Measurements from ENCODE around the gene WDFY3.
A peak's percentile ranks its signal among the peaks of the same experiment; 100 is the strongest.

WDFY3 gene

DNA sequence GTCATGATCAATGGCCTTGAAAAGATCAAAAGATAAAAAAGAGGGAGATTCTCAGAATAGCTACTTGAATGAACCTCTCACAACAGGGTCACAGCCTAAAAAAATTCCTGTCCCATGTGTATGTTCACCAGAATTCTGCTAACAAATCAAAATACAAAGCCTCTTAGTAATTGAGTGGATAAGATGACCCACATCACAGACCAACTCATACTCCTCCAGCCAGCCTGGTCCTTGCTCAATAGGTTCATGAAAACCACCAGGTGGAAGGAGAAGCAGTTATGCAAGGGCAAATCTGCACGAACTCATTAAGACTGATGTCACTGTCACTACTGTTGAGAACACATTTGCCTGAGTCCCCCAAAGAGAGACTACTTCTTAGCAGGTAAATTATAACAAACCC lies 21.5 kb downstream of the WDFY3 start:
- peak; percentile 36 for DNase-seq

DNA sequence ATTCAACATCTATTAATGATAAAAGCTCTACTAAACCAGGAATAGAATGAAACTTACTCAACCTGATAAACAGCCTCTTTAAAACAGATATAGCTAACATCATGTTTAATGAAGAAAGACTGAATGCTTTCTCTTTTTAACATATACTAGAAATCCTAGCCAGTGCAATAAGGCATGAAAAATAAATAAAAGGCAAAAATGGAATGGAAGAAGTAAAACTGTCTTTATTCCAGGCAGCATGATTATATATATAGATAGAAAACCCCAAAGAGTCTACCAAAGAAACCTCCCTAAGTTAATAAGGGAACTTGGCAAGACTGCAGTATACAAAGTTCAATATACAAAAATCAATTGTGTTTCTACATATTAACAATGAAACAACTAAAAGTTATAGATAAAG lies 25.5 kb downstream of the WDFY3 start:
- DNase-seq = no peak

DNA sequence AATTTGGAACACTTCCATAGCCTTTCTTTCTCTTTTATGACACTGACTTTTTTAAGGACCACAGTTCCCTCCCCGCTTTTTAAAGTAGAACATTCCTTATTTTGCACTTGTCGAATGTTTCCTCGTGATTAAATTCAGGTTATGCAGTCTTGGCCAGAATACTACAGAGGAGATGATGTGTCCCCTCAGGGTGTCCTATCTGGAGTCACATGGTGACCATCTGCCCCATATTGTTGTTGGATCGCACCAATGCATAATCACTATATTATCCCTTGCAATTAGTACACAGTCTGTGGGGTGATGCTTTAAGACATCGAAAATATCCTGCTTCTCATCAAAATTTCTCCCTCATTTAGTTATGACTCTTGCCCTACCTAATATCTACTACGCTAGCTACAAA lies 27.4 kb downstream of the WDFY3 start:
- no peak for DNase-seq

DNA sequence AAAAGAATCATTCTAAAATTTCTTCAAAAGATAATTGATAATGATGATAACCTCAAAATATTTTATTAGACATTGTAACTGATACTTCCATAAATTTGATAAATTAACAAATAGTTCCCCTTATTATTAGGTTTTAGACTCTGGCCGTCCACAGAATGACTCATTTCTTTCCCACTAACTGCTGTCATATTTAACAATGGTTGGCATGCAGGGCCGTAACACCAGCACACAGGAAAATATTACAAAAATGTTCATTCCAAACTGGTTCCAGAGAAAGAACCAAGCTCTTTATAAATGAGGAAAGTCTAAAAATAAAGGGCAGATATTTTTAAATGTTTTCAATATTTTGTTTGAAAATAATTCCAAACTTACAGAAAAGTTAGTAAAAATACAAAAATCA lies 28.2 kb downstream of the WDFY3 start:
- DNase-seq = peak; percentile 82

DNA sequence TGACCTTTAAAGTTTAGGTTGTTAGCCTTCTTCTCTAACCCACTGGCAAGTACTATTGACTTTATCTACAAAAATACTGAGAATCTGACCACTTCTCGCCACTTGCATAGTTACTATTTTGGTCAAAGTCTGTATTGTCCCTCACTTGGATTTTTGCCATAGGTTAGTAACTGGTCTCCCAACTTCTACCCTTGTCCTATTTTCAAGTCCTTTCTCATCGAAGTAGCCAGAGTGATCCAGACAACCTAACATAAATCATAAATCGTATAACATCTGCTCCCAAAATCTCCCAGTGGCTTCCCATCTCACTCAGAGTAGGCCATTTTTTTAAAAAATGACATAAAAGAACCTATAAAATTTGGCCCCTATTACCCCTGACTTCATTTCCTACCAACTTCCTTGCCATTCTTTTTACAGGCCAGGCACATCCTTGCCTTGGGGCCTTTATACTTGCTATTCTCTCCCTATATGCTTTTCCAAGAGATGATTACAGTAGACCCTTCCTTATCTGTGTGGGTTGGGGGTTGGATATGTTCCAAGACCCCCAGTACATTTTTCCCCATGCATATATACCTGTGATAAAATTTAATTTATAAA lies 29.0 kb downstream of the WDFY3 start:
- no peak for DNase-seq

DNA sequence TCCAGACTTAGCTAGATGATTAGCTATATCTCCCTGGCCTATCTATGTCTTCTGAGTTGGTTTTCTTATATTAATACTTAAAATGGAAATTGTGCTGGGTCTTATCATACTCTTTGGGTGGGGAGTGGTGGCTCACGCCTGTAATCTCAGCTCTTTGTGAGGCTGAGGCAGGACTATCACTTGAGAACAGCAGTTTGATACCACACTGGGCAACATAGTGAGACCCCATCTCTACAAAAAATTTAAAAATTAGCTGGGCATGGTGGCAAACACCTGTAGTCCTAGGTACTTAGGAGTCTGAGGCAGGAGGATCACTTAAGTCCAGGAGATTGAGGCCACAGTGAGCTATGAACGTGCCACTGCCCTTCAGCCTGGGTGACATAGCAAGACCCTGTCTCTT lies 30.4 kb downstream of the WDFY3 start:
- DNase-seq = no peak

DNA sequence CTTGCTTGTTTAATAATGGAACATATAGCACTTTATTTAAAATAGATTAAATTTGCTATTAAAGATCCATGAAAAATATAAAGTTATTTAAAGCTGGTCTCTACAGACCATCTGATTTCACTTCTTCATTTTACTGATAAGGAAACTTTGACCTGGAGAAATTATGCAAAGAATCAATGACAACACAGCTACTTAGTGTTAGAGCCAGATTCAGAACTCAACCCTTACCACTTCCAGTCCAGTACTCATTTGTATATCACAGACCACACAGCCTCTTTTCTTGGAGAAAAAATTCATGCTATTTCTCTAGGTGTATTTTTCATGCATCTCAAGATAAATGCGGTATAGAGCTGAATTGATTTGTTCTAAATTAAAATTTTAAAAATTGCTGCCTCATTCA lies 34.0 kb downstream of the WDFY3 start:
- DNase-seq = no peak

DNA sequence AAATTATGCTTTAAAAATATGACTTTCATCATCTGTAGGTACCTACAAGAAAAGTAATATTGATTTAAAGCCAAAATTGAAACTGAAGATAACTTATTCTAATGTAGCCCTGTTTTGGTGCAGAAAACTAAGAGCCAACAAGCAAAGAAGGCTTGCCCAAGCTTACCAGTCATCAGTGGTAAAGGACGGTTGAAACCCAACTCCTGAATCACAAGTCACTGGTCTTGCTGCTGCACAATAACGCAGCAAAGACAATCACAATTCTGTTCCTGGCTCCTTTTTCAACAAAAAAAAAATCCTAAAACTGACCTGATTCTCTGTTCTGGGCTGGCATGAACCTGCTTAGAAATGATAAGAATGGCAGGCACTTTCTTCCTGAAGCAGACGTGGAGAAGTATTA lies 34.5 kb downstream of the WDFY3 start:
- DNase-seq = no peak

DNA sequence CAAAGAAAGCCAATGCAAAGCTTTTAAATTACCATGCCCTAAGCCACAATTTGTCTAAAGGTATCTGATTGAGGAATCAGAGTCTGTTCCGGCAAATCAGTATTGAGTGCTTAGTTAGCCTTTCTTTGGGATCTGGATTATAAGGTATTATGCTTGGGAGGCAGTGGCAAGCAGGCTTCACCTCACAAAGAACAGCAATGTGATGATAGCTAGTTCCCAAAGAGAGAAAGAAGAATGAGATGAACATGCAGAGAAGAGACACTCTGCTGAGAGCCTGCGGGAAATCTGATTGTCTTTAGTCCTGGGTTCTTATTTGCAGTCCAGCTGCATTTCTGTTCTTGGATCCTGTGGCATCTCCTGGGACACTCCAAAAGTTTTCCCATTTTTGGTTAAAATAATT lies 35.2 kb downstream of the WDFY3 start:
- no peak for DNase-seq

DNA sequence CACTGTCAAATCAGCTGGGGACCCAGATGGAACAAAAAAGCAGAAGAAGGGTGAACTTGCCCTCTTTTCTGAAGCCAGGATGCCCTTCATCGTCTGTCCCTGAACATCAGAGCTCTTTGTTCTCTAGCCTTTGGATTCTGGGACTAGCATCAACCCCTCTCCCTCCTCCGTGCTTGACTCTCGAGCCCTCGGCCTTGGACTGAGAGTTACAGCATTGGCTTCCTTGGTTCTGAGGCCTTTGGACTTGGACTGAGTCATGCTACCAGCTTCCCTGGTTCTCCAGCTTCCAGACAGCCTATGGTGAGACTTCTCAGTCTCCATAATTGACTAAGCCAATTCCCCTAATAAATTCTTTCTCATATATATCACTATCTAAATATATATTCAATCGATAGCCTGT lies 38.4 kb downstream of the WDFY3 start:
- no peak for DNase-seq

DNA sequence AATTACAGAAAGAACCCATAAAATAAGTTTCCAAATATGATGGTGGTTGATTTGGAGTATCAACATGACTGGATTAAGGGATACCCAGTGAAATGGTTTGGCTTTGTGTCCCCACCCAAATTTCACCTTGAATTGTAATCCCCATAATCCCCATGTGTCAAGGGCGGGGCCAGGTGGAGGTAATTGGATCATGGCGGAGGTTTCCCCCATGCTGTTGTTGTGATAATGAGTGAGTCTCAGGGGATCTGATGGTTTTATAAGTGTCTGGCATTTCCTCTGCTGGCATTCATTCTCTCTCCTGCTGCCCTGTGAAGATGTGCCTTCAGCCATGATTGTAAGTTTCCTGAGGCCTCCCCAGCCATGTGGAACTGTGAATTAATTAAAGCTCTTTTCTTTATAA lies 39.1 kb downstream of the WDFY3 start:
- DNase-seq = no peak

DNA sequence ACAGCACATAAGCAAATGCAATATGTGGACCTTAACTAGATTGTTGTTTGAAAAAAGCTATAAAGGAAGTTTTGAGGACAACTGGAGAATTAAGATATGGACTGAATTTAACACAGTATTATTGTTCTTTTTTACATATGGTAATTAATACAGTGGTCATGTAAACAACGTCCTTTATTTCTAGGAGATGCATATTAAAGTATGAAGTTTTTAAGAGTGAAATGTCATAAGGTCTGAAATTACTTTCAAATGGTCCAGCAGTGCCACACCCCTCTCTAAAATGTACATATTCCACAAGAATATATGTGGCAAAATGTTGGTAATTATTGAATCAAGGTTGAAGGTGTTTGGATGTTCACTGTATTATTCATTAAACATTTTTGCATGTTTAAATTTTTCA lies 40.9 kb downstream of the WDFY3 start:
- no peak for DNase-seq

DNA sequence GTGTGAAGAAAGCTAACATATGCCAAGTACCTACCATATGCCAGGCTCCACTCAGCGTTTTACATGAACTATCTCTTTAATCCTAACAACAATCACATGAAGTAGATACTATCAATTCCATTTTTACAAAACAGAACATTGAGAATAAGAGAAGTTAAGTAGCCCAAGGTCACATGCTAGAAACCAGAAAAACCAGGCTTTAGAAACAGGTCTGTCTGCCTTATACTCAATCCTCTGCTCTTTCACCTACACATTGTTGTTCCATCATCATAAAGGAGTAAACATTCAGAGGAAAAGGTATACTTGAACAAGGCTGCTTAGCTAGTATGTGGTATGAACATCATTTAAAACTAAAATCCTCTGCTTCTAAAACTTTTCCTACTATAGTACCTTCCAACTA lies 42.1 kb downstream of the WDFY3 start:
- no peak for DNase-seq

DNA sequence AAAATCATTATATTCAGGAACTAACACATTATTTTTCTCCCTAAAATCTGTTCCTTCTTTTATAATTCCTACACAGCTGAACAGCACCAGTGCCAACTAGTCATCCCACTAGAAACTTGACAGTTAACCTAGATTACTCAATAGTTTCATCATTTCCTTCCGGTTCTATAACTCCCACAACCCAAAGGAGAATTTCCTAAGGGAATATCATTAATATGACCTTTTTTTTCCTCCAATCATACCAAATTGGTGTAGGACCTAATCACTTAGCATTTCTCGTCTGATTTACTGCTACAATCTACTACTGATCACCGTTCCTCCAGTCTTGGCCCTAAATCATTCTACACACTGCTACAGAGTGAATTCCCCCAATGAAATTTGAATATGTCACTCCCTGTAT lies 45.9 kb downstream of the WDFY3 start:
- peak; percentile 79 for DNase-seq

DNA sequence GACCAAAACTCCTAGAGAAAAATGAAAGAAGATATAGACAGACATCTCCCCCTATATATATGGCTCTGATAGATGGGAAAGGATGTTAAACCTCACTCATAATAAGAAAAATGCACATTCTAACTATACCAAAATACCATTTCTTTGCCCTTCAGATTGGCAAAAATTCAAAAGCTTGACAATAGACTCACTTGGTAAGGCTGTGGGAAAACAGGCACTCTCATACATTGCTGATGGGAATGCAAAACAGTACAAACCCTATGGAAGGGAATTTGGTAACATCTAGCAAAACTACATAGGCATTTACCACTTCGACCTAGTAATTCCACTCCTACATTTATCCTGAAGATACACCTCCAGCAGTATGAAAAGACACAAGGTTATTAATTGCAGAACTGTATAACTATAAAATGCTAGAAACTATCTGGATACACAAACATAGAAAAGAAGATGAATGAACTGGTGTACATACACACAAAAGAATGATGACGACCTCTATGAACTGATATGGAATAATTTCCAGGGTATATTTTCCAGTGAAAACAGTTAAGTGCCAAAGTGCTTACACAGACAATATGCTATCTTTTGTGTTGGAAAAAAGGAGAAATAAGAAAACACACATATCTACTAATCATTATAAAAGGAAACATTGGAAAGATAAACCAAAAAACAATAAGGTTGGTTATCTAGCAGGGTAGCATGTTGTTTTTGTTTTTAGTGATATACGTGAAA lies 48.5 kb downstream of the WDFY3 start:
- peak; percentile 21 for DNase-seq

DNA sequence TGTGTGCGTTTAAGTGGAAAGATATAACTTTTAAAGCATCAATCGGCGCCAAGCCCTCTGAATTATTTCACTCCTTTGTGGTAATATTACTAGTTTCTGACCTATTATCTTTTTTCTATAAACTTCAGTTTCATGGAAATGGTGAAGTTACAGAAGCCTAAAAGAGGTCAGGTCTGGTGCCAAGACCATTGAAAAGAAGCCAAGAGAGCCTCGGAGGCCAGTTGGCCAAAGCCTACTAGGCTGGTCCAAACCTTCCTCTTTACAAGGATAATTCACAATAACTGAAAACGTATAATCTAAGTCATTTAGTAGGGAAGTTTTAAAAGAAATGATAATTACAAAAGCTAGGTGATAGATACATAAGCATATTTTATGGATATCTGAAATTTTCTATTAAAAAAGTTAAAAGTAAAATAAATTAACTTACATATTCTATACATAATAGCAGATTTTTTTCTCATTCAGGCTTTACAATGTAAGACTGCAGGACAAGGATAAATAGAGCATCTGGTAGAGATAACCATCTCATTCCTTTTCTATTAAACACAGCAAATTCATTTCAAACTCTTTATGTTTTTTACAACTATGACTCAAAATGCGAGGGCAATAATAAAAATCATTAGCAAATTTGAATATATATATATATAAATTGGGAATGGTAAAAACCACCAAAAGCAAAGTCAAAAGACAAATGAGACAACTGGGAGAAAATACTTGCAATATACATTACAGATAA lies 49.2 kb downstream of the WDFY3 start:
- peak; percentile 14 for DNase-seq

DNA sequence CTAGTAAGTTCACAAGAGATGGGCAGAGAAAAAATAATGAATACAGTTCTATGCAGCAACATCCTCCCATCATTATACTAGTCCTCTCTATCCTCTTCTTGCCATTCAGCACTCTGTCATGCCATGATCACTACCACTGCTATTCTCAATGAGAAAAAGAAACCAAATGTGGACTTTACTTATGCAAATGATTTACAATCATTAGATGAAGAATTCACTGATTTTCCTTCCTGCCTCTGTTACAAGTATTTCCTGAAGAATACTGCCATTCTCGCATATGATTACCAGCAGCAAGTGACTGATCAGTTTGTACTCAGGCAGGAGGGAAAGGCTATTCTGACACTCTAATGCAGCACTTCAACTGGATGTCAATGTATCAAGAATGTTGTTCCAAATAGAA lies 50.3 kb downstream of the WDFY3 start:
- no peak for DNase-seq

DNA sequence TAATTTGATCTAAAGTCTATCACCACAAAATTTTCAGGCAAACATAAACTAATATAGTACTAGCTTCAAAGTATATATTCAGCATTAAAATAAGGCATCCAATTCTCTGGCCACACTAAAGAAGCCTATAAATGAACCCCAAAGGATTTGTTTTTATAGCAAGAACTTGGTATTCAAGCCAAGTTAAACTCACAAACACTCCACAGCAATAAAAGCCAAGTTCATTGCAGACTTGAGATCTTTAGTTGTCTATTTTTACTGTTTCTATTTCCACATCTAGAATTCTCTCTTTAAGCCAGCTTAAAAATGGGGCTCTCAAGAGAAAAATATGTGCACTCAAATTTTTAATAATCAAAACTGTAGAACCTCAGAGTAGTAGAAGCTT lies 51.1 kb downstream of the WDFY3 start:
- DNase-seq = no peak

DNA sequence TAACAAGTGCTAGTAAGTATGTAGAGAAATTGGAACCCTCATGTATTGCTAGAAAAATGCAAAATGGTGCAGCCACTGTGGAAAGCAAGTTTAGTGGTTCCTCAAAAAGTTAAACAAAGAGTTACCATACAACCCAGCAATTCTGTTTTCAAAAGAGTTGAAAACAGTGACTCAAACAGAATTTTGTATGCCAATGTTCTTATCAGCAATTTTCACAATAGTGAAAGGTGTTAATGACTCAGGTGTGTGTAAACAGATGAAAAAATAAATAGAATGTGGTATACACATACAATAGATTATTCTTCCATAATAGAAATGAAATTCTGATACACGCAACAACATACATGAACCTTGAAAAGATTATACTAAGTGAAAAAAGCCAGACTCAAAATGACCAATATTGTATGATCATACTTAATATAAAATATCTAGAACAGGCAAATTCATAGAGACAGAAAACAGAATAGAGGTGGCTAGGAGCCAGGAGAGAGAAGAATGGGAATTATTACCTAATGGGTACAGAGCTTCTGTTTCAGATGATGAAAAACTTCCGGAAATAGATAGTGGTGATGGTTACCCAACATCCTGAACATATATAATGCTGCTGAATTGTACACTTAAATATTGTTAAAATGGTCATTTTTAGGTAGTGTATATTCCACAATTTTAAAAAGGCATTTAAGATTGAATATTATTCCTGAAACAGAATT lies 51.6 kb downstream of the WDFY3 start:
- no peak for DNase-seq

DNA sequence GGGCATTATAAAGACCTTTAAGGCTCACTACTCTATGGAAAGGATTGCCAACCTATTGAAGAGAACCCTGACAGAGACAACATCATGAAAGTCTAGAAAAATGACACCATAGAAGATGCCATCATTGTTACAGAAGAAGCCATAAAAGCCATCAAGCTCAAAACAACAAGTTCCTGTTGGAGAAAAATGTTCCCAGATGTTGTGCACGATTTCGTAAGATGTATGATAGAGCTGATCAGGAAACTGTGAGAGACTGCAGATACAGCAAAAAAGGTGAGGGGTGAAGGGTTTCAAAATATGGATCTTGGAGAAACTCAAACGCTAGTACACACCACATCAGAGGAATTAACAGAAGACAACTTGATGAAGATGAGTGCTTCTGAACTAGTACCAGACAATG lies 53.3 kb downstream of the WDFY3 start:
- no peak for DNase-seq

DNA sequence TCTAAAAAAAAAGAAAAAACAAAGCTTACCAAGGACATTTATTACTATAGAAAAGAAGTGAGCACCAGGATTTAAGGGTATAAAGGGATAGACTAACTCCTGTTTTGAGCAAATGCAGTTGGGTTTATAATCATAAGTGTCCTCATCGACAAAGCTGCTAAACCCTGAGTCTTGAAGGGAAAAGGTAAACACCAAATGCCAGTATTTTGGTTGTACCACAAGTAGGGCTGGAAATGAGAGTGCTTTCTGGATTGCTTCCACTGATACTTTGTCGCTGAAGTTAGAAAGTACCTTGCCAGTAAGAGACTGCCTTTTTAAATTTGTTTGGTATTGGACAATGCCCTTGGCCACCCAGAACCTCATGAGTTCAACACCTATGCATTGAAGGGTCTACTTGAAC lies 53.7 kb downstream of the WDFY3 start:
- DNase-seq = no peak

DNA sequence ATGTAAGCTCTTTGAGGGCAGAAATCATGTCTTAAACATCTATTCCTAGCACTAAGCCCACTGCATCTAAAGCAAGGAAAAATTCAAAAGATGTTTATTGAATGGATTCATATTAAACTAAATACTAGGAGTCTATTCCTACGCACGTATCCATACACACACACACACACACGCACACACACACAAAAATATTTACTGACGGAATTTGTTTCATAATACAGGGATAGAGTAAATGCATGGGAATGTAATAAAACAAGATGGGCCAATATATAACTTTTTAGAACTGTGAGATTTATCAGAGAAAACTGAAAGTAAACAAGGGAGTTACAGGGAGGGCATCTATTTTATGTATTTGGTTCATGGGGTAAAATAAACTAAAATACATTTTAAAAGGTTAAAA lies 57.6 kb downstream of the WDFY3 start:
- DNase-seq = no peak

DNA sequence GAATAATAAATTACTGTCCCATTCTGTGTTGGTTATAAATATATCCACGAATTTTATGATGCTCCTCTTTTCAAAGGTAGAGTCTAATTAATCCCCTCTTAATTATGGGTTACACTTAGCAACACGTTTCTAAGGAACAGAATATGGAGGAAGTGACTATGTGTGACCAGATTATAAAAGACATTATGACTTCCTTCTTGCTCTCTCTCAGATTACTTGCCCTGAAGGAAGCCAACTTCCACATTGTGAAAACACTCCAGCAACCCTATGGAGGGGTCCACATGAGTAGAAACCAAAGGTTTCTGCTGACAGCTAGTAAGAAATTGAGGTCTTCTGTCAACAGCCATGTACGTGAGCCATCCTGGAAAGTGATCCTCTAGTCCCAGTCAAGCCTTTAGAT lies 59.3 kb downstream of the WDFY3 start:
- no peak for DNase-seq

DNA sequence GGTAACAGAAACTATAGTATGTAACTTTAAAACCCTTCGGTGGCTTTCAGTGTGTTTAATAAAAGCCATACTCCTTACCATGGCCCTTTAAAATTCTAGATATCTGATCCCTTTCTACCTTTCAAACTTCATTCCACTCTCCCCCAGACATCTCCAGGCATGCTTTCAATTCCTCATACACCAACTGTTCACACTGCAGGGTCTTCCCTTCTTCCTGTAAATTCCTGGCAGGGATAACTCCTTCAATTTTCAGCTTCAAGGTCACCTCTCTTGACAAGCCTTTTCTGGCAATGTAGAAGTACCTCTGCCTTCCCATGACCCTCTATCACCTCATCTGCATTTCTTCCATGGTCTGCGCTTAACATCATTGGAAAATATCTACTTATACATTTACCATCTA lies 60.8 kb downstream of the WDFY3 start:
- DNase-seq = no peak

All from fibroblast of upper back skin (primary cell).